Endothelial cell (in vitro differentiated cells): ENCODE data around the gene ACSS1. TPM values are rescaled to one million over a fixed set of nuclear protein-coding genes. Genes with fewer than 3 reads are reported as not detected.

Experiments used
- DNase-seq: peaks from one replicate; pipeline ENCODE4 v3.0.0; 2021; ENCODE audit warnings: low spot score
- H3K27ac Mint-ChIP-seq: one replicate; pipeline ENCODE4 v1.8.0; 2021; ENCODE audit warnings: mixed read lengths, inconsistent platforms; ENCODE audit not compliant: unreplicated experiment
- H3K27me3 Mint-ChIP-seq: one replicate; pipeline ENCODE4 v1.8.0; 2021; ENCODE audit warnings: mild to moderate bottlenecking, moderate library complexity, mixed read lengths, inconsistent platforms; ENCODE audit not compliant: unreplicated experiment
- H3K36me3 Mint-ChIP-seq: one replicate; pipeline ENCODE4 v1.8.0; 2021; ENCODE audit warnings: mild to moderate bottlenecking, low read depth, mixed read lengths, inconsistent platforms; ENCODE audit not compliant: unreplicated experiment
- H3K4me1 Mint-ChIP-seq: one replicate; pipeline ENCODE4 v1.8.0; 2021; ENCODE audit warnings: mild to moderate bottlenecking, mixed read lengths, inconsistent platforms; ENCODE audit not compliant: unreplicated experiment
- H3K4me3 Mint-ChIP-seq: one replicate; pipeline ENCODE4 v1.8.0; 2021; ENCODE audit warnings: mild to moderate bottlenecking, mixed read lengths, inconsistent platforms; ENCODE audit not compliant: unreplicated experiment
- H3K9me3 Mint-ChIP-seq: one replicate; pipeline ENCODE4 v1.8.0; 2021; ENCODE audit warnings: mixed read lengths, inconsistent platforms; ENCODE audit not compliant: unreplicated experiment
- total RNA-seq: library from RNA; stranded (reverse); fragmentation: NEBNext Ultra II Directional; extraction: Animal tissue kit (Norgen Biotek cat#: 25700); gene quantifications from one replicate; pipeline ENCODE4 v1.2.1, GENCODE V29; 2021; ENCODE audit not compliant: unreplicated experiment
- TF ChIP-seq, protein P1 (sequence below): fragments of 200-600 bp; sonication (generic); IDR thresholded peaks from one replicate; pipeline ENCODE4 v1.5.0; 2021; ENCODE audit warnings: antibody characterized with exemption; ENCODE audit not compliant: unreplicated experiment

ACSS1 gene
- total RNA-seq, 1 donor from 2014 or later, result 15.5 TPM

DNA sequence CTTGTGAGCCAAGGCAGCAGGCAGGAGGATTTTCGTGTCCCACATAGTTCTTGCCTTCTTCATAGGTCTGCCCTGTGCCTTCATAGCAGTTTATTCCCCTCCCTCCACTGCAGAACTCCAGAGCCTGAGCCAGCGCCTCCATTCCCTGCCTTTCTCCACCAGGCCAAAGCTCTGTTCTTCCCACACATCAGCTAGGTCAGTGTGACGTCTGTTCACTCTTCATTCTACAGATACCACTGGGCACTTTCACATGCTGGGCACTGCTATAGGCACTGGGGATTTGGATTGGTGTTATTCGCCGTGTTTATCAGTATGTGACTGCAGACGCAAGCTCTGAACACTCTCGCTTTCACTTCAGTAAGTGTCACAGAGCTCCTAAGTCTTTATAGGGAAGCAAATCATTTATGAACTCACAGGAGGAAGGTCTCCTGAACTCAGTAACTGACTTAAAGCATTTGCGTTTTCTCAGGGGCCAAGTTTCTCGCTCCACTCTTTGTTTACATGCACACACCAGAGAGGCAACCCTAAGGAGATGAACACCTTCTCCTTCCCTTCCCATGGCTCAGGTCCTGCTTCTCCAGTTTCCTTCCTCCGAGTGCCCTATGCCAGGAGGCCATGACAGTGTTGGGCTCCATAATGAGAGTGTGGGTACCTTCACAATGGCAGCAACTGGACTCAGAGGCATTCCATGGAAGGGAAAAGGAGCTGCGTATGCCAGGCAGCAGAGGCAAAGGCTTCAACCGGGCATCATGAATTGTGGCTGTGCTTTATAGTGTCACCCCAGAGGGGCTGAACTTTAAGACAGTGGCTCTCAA lies 59.1 kb downstream of the ACSS1 start:
- H3K27ac Mint-ChIP-seq, result no peak overlapping the region
- H3K9me3 Mint-ChIP-seq, result no peaks in the 10 kb centered on the region

DNA sequence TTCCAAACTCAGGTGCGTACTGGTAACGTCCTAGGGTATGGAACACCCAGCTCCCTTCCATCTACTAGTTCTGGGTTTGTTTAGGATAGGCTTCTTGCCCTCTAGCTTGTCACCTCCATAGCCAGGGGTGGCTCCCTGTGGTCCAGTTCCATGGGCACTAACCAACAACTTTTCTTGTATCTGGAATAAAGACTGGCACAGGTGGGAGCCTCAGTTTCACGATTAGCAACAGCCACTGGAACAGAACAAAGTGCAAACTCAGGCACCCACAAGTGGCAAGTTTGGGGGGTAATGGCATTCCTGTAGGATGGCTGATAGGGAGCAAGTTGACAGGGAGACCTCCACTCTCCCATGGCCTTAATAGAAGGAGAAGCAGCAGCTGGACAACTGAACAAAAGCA lies 59.8 kb downstream of the ACSS1 start:
- TF ChIP-seq, protein P1, sequence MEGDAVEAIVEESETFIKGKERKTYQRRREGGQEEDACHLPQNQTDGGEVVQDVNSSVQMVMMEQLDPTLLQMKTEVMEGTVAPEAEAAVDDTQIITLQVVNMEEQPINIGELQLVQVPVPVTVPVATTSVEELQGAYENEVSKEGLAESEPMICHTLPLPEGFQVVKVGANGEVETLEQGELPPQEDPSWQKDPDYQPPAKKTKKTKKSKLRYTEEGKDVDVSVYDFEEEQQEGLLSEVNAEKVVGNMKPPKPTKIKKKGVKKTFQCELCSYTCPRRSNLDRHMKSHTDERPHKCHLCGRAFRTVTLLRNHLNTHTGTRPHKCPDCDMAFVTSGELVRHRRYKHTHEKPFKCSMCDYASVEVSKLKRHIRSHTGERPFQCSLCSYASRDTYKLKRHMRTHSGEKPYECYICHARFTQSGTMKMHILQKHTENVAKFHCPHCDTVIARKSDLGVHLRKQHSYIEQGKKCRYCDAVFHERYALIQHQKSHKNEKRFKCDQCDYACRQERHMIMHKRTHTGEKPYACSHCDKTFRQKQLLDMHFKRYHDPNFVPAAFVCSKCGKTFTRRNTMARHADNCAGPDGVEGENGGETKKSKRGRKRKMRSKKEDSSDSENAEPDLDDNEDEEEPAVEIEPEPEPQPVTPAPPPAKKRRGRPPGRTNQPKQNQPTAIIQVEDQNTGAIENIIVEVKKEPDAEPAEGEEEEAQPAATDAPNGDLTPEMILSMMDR, result no peak
- peaks cover 5% of the 10 kb centered on the region for H3K27me3 Mint-ChIP-seq
- H3K4me3 Mint-ChIP-seq, result no peak overlapping the region
- no peaks in the 10 kb centered on the region for H3K9me3 Mint-ChIP-seq
- H3K36me3 Mint-ChIP-seq, result no peaks in the 10 kb centered on the region
- no peak overlapping the region for H3K27ac Mint-ChIP-seq
- no peak for DNase-seq
- H3K4me1 Mint-ChIP-seq, result peaks cover 19% of the 10 kb centered on the region

More for the DNA sequence above, 59.1 kb downstream of the ACSS1 start:
- Mint-ChIP-seq H3K4me3 (no peak overlapping the region), H3K4me1 (peaks cover 14% of the 10 kb centered on the region), H3K27me3 (peaks cover 5% of the 10 kb centered on the region), H3K36me3 (no peaks in the 10 kb centered on the region)
- TF ChIP-seq, protein P1, result no peak
- DNase-seq, result no peak

DNA sequence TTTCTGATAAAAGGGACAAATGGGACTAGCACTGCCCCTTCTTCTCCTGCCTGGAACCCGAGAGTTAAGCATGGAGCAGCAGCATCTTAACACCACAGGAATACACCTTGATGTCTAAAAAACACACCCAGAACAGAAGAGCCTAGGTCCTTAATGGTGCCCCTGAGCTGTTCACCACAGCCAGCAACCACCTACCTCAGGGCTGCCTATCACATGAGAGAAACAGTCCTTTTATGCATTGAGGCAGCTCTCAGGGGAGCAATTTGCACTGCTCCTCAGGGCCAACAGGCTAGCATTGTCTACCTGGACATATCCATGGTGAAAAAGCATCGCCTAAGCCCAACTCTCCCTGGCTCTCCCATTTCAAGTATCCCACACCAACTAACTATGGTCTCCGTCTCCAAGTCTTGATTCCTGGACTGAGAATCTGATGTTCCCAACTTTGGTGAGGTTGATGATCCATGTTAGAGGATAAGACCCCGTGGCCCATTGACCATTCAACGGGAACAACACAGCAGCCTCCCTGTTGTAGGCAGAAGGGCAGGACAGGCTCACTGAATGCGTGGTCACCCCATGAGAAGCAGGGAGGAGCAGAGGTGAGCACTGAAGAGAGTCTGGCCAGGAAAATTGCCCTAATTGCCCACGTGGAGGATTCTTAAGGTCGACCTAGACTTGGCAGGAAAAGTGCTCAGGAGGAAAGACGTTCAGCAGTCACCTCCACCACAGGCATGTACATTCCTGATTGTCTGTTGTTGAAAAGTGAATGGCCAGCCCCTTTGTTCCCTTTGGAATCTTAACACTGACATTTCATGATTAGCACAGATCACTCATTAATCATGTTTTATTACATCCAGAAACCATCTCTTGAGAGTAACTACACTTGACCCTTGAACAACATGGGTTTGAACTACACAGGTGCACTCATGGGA lies 61.2 kb downstream of the ACSS1 start:
- TF ChIP-seq, protein P1, result no peak
- peaks cover 3% of the 10 kb centered on the region for H3K36me3 Mint-ChIP-seq
- H3K27me3 Mint-ChIP-seq, result peaks cover 8% of the 10 kb centered on the region
- no peaks in the 10 kb centered on the region for H3K9me3 Mint-ChIP-seq
- peaks cover 25% of the 10 kb centered on the region for H3K4me1 Mint-ChIP-seq
- no peak overlapping the region for H3K4me3 Mint-ChIP-seq
- DNase-seq, result no peak
- no peak overlapping the region for H3K27ac Mint-ChIP-seq

DNA sequence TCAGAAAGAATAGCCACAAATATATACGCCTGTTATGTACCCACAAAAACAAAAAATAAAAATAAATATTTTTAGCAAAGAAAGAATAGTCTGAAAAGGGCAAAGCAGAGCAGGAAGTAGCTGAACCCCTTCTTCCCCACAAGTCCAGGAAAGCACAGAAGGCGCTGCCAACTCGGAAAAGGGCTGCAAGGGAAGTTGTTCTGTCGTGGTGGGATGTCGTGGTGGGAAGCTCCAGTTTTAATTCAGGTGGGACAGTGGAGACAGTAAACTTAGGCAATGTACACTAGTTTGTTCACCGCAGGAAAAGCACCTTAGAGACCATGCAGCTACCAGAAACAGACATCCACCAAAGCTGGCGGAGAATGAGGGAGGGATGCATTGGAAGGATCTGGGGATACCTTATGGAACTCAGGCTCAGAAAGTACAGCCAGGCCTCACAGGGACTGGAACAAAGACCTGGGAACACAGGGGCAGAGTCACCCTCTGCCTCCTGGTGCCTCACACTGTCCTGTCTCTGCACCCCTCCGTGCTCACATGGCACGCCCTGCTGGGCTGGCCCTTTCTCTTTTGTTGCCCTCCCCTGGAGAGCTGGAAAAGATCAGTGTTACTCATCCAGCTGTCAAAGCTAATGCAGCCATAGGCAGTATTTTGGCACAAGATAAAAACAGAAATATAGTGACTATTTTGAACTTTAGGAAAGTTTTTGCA lies 62.0 kb downstream of the ACSS1 start:
- DNase-seq, result no peak
- Mint-ChIP-seq H3K9me3 (no peaks in the 10 kb centered on the region), H3K4me3 (no peak overlapping the region), H3K36me3 (peaks cover 4% of the 10 kb centered on the region), H3K27me3 (peaks cover 8% of the 10 kb centered on the region), H3K27ac (no peak overlapping the region), H3K4me1 (peaks cover 33% of the 10 kb centered on the region)
- TF ChIP-seq, protein P1, result no peak
